Sciatic nerve (tissue), 2 donors: ENCODE results near the gene TSPO. TPM values are rescaled to one million over a fixed set of nuclear protein-coding genes. Genes with fewer than 3 reads are reported as not detected.
A peak's percentile ranks its signal among the peaks of the same experiment; 100 is the strongest.
"Not testable (repeated sequence)": the region's sequence is repeated elsewhere in the genome, so short reads cannot be mapped to it uniquely, and the experiment has no call there.

Experiments used
- ATAC-seq: fragments of 200-7000 bp; cut with Tn5 transposase; one replicate; pipeline ENCODE4 v1.9.1; 2020; ENCODE audit warnings: mild to moderate bottlenecking, moderate library complexity
- DNase-seq: peaks from one replicate; pipeline ENCODE4 v3.0.0-alpha.2; 2020; ENCODE audit warnings: low spot score
- intact Hi-C: fragments of 100-400 bp; cut with DNase I; formaldehyde crosslinking; loops from one replicate; pipeline ENCODE4 v1.14.2; 2022
- total RNA-seq: library from RNA; stranded (reverse); fragmentation: NEBNext Ultra II Directional; extraction: Animal tissue kit (Norgen Biotek cat#: 25700); gene quantifications from one replicate; pipeline ENCODE4 v1.2.1, GENCODE V29; 2021
- donor health status: DM: no; HTN: no; CAD: no.
- donor health status: DM: no; HTN: no; CAD: no.

TSPO gene
- total RNA-seq, 1 donor from 2014 or later = 94.6 TPM

DNA sequence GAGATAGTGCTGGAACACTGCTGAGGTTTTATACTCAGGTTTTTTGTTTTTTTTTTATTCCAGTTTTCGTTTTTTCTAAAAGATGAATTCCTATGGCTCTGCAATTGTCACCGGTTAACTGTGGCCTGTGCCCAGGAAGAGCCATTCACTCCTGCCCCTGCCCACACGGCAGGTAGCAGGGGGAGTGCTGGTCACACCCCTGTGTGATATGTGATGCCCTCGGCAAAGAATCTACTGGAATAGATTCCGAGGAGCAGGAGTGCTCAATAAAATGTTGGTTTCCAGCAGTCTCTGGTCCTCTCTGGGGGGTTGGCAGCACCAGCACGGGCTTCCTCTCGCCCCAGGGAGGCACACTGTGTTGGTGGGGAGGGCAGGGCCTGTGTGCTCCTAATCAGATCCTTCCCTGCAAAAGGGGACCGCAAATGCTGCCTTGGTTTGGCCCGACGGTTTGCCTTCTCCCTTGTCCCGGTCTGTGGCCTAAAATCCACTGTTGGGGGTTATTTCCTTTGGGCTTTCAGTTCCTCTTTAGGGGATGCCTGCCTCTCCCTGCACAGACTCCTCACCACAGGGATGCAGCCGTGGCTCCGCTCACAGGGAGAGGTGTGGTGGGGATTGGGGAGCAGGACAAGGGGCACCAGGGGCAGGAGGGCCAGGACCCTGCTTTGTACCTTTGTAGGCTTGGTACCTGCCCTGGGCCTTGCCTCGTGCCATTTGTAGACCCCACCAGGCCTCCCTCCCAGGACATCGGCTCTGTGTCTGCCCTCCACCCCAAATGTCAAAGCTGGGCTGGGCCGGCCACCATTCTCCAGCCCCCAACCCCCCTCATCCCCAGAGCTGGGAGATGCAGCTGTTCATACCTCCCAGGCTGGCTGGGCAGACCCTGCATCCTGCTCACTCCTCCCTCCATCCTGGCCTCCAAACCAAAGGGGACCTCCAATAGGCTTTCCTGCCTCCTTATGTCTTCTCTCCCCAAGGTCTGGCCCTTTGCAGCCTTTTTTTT, 21.6 kb upstream of the TSPO start:
- DNase-seq = no peak

DNA sequence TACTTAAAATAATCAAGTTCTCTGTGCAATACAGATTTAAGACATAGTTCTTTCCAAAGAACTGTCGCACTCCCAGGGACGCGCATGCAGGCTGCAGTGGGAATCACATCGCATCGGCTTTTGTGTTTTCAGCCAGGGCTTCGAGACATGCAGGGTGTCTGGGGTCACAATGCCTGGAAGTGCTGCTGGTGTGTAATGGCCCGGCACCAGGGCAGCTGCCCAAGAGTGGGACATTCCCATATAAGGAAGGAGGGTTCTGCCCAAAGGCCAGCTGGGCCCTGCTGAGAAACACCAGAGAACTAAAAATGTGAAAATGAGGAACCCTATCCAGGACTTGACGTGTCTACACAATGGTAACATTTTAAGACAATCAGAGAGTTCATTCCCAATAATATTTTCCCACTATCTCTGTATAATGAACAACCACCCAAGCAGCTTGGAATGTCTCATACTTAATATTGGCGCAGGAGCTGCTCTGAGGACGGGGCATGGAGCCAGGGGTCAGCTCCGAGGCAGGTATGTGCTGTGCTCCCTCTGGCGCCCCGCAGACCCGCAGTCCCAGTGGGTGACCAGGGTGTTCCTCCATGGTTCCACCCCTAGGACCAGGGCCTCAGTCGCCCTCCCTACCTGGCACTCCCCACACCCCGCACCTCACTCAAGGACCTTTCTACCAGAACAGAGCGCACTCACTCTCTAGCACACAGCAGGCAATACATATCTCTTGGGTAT, 19.4 kb upstream of the TSPO start:
- intact Hi-C loops = no loop called here
- peak; percentile 38 for ATAC-seq
- DNase-seq = no peak

More for the DNA sequence above, 21.6 kb upstream of the TSPO start:
- no peak for ATAC-seq
- intact Hi-C loops = no loop called here

DNA sequence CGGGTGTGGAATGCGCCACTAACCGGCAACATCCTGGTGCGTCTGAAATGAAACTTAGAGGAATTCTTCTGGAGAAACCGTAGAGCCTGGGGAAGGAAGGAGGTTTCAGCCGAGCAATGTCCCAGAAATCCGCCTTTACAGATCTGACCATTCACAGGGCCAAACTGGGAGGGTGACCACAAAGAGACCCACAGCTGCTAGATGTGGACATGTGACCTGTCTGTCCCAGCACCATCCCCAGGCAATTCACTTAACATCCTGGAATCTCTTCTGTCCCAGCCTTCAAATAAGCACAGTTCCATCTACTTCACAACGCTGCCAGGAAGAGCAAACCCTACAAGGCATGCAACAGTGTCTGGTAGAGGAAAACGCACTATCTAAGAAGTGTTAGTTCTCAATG, 18.0 kb upstream of the TSPO start:
- DNase-seq (no peak), ATAC-seq (no peak)
- intact Hi-C loops = no loop called here

DNA sequence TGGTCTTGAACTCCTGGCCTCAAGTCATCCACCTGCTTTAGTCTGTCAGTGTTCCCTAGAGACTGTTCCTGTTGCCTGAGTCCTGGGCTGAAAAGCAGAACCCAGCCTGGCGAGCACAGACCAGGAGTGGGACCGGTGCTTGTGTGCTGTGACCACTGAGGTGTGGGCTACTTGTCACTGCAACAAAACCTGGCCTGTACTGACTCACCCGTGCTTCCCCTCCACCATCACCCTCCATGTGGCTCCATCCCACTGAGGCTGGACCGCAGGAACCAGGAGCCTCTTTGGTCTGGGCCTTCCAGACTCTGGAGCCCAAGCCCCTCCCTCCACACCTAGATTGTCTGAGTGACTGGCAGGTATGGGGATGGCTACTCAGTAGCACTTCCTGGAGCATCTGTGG, 16.8 kb upstream of the TSPO start:
- intact Hi-C loops = no loop called here
- no peak for ATAC-seq
- no peak for DNase-seq

DNA sequence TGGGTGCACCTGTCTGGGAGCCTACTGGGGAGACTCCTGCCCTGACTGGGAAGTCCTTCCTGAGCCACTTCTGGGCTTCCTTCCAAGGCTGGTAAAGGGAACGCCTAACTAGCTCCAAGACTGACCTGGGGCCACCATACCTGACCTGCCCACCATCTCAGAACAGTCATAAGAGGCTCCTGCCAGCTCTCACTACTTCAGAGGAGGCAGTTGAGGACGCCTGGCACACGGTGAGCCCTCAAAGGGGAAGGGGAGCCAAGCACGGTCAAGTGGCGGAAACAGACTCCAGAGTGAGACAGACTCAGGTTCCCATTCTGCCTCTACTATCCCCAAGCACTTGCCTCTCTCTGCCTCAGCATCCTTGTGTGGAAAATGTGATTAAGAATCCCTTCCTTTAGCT, 15.8 kb upstream of the TSPO start:
- intact Hi-C loops = no loop called here
- DNase-seq = no peak
- no peak for ATAC-seq

DNA sequence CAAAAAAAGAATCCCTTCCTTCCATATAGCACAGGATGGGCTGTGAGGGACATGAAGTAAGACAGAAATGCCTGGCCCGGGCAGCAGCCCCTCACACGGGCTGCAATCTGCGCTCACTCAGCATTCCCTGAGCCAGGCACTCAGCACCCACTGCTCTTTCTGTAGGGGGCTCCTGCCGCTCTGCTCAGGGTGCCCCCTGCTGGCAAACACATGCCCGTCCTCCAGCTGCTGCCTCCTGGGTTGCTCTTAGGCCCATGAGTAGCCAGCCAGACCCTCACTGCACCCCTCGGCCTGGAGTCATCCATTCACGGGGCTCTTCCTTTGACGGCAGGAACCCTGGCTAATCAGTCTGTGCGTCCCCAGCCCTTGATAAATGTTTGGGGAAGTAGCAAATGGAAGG, 15.1 kb upstream of the TSPO start:
- ATAC-seq (peak; percentile 42), DNase-seq (no peak)
- intact Hi-C loops = no loop called here

DNA sequence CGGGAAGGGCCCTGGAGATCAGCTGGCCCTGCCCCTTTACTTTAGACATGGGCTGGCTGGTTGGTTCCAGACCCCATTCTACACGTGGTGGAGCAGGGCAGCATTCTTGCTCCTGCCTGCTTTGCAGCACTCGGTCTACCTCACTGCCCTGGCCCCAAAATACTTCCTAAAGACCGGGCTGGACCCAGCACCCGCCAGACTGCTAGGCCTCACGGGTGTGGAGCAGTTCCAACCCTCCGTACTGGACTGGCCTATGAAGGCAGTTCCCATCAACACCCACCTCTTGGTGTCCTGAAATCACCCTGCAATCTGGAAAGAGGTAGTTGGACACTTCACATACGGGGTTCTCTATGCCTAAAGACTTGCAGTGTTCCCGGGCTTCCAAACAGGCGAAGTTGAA, 14.6 kb upstream of the TSPO start:
- no peak for ATAC-seq
- intact Hi-C loops = no loop called here

DNA sequence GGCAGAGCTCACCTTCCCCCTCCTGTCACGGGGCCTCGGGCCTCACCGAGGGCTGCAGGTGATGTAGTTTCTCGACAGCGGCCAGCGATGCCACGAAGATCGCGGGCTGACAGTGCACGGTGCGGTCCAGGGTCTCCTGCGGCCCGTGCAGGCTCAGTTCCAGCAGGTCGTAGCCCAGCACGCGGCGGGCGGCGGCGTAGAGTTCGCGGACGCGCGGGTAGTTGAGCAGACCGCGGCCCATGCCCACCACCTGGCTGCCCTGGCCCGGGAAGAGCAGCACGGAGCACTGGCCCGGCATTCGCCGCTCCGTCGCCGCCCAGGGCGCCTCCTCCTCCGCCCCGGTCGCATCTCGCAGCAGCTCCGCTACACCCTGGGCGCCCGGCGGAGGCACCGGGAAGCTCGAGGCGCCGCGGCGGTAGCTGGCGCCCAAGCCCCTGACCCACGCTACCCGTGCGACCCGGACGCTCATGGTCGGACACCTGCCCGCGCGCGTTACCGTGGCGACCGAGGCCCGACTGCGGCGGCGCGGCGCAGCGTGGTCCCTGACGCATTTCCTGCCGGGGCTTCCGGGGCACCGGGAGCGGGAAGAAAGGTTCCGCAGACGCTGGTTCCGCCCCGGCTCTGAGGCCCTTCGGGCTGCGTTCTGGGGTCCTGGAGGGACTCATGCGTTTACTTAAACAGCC, 8.3 kb upstream of the TSPO start, which contains the start of gene MCAT:
TSS of gene MCAT (minus strand) at position 519 of the 683 bp plus-strand sequence. CDS start at position 469, 50 bp downstream.
- DNase-seq (peak; percentile 89), ATAC-seq (peak; percentile 93)
- intact Hi-C loops = no loop called here

More for the DNA sequence above, 14.6 kb upstream of the TSPO start:
- no peak for DNase-seq

DNA sequence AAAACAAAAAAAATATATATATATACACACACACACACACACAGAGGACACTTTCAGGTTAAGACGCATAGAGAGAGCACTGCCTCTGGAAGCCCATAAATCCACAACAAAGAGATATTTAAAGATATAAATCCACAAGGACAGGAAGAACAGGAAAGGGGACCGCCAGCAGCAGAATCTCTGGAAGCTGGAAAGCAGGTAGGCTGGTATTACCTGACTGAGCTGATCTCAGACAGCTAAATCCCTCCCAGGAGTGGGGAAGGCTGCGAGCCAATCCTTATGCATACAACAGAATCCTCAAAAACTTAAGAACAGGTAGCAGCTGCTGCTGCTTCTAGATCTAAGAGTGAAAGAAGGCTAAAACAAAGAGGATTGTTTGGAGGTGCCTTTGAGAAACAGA, 6.4 kb upstream of the TSPO start:
- DNase-seq = no peak
- no peak for ATAC-seq
- intact Hi-C loops = no loop called here

DNA sequence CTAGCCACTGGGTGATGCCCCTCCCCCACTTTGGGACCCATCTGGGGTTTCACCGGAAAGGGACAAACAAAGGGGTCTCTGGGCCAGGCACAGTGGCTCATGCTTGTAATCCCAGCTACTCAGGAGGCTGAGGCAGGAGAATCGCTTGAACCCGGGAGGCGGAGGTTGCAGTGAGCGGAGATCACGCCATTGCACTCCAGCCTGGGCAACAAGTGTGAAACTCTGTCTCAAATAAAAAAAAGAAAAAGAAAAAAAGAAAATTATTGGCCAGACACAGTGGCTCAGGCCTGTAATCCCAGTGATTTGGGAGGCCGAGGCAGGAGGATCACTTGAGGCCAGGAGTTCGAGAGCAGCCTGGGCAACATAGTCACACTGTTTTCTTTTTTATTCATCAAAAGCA, 6.0 kb upstream of the TSPO start:
- DNase-seq, ATAC-seq, intact Hi-C loops: not testable (repeated sequence)

DNA sequence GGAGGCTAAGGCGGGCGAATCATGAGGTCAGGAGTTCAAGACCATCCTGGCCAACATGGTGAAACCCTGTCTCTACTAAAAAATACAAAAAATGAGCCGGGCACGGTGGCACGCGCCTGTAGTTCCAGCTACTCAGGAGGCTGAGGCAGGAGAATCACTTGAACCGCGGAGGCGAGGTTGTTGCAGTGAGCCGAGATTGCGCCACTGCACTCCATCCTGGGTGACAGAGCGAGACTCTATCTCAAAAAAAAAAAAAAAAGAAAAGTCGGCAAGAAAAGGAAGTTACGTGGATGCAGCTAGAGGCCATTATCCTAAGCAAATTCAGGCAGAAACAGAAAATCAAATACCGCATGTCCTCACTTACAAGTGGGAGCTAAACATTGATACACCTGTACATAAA, 5.0 kb upstream of the TSPO start:
- DNase-seq, intact Hi-C loops, ATAC-seq: not testable (repeated sequence)

DNA sequence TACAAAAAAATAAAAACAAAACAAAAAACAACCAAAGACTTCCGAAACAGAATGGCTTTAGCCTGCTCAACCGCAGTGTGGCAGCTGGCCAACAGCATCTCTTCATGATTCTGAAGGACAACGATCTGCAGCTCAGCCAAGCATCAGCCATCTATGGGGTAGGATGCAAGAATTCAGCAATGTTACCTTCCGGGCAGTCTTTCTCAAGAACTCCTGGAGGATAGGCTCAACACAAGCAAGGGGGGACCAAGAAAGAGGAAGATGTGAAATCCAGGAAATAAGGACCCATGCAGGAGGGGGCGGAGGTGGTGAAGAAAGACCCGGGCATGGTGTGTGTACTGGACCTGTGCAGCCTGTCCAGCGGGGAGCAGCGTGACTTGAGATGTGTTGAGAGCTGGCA, 3.5 kb upstream of the TSPO start:
- intact Hi-C loops = no loop called here
- no peak for ATAC-seq
- no peak for DNase-seq

DNA sequence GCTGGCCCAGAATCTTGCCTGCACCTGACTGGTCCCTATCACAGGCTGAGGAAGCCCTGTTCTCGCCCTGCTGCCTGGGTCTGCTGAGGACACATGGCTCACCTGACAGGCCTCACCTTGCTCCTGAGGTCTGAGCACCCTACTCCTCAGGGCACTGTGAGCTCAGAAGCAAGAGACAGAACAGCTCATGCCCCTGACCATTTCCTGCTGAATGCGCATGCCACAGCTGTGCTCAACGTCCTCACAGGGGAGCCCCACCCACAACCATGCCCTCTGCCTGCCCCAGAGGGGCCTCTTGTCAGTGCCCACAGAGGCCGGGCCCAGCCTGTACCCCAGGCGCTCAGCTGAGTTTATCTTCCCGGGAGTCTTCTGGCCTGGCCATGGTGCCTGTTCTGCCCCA, 2.8 kb upstream of the TSPO start:
- DNase-seq (no peak), ATAC-seq (no peak)
- intact Hi-C loops = no loop called here

DNA sequence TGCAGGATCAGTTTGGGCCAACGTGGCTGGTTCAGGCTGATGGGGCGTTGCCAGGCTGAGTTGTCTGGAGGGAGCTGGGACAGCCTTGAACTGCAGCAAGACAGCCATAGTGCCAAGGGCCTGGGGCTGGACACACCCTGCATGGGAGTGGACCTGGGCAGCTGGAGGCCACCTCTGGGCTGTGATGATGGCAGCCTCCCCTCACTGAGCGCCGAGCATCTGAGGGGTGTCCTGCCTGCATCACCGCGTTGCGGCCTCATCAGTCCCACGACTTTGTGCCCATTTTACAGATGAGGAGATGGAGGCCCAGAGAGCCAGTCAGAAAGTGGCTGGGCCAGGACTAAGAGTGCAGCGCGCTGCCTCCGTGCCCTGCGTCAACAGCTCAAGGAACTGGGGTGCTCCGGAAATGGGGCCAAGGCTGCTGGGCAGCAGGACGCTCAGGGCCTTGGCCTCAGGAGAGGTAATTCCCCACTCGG, 590 bp upstream of the TSPO start:
- ATAC-seq = no peak
- DNase-seq = no peak
- intact Hi-C loops = loop anchor here (5.0 kb wide), 1 partner anchor 1933 kb away; no protein-coding TSS in a partner anchor

DNA sequence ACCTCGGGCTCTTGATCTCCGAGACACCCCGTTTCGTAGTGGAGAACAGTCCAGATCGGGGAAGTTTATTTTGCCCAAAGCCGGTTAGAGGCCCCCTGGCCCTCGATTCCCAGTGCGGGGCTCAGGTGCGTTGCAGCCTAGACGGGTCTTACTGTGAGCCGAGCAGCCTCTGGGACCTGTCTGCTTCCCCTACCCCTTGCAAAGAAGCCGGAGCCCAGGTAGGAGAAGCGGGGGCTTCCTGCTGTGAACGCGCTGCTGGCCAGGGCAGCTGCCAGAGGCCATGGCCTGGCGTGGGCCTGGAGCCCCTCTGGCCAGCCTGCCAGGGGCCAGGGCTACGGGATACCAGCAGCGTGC, 621 bp downstream of the TSPO start:
- DNase-seq (no peak), ATAC-seq (peak; percentile 2)
- intact Hi-C loops = loop anchor here (5.0 kb wide), 1 partner anchor 1935 kb away; no protein-coding TSS in a partner anchor

DNA sequence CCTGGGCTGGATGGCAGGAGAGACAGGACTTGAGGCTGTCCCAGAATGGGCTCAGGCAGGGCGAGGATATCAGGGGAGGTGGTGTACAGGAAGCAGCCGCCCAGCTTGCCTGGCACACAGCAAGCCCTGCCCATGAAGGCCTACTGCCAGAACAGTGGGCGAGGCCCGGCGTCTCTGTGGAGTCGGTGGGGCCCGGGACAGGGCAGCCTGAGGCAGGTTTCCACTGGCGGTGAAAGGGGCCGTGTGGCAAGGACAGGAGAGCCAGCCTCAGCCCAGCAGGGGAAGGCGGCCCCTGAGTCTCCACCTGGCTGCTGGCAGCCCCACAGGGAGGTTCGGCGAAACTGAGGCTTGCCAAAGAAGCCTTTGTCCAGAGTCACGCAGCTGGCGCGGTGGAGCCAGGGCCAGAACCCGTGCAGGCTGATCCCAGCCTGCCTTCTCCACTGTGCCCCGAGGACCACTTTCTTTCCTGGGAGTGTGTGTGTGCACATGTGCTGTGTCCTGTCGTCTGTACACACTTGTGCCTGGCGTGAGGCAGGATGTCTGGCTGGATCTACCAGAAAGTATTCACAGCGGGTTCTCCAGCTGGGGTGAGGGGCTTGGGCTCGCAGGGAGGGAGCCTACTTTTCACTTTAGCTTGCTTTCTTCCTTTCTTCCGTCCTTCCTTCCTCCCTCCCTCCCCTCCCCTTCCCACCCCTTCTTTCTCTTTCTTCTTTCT, 1.2 kb downstream of the TSPO start:
- ATAC-seq = peak; percentile 64
- intact Hi-C loops = loop anchor here (5.0 kb wide), 1 partner anchor 1935 kb away; no protein-coding TSS in a partner anchor
- peak; percentile 80 for DNase-seq

DNA sequence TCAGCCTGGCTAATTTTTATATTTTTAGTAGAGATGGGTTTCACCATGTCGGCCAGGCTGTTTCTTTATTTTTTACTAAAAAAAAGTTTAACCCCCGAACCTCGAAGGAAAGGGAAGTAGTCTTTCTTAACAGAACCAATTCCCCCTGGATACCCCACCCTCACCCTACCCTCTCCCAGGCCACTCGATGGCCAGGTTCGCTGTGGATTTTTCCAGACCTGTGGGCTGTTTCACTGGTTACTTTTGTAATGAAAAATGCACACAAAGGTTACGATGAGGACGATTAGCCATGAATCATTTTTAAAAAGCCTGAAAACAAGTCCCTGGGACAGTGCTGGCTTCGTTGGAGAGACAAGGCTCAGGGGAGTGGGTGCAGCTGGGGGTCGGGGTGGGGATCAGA, 2.5 kb downstream of the TSPO start:
- ATAC-seq = no peak
- intact Hi-C loops = loop anchor here (5.0 kb wide), 1 partner anchor 1937 kb away; no protein-coding TSS in a partner anchor
- DNase-seq = no peak

DNA sequence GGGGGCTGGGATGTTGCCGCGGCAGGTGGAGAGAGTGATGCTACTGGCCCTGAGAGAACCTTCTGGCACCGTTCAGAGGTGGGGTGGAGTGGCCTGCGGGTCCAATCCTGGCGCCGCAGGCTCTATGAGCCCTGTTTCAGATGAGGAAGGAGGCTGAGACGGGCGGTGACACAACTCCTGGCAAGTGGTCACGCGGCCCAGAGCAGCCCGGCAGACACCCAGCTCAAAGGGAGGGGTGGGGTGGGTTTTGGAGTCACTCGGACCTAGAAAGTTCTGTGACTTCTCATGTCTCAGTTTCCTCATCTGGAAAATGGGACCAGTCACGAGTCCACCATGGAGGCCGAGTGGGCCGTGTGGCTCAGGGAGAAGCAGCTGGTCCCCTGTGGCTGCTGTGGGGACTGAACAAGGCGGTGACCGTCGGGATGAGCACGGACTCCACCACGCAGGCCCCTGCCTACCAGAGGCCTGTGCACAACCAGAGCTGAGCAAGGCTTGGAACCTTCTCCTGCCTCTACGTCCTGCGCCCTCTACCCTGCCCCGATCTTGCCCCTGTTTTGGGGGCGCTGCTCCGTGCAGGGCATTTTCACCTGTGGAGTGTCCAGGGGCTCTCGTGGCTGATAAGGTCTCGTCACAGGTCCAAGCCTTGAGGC, 3.7 kb downstream of the TSPO start:
- ATAC-seq = peak; percentile 7
- intact Hi-C loops = loop anchor here (5.0 kb wide), 1 partner anchor 1938 kb away; no protein-coding TSS in a partner anchor
- no peak for DNase-seq
